ENCODE results near the gene HMG20A.

- TF ChIP-seq EZH2 (IDR thresholded peaks at IDR 0.05), result no peak
- no peak for TF ChIP-seq FOXP2 (optimal IDR thresholded peaks at IDR 0.05; ENCODE audit: control extremely low read depth, extremely low read length, insufficient read depth)
- TF ChIP-seq POLR2AphosphoS5 (IDR thresholded peaks at IDR 0.05; ENCODE audit: borderline replicate concordance, low read depth, low read length), result no peak
Measured at GRCh38 chr15:77398927-77399326, 21.8 kb upstream of the HMG20A start.
